Ovary (tissue), 3 donors: ENCODE results near the gene DOLK.

Experiments used
- EP300 ChIP-seq: sonication (generic); formaldehyde crosslinking; IDR thresholded peaks from one replicate; pipeline ENCODE4 v1.6.1; 2017; ENCODE audit warnings: antibody characterized with exemption
- POLR2A ChIP-seq: fragments of 450-650 bp; IDR thresholded peaks from one replicate; pipeline ENCODE4 v1.6.1; 2017; ENCODE audit warnings: antibody characterized with exemption, mild to moderate bottlenecking, moderate library complexity
- TF ChIP-seq, protein P1 (sequence below), 3 donors: fragments of 450-650 bp in 2 of 3; fragments of 200-600 bp in 1 of 3; IDR thresholded peaks; one replicate each; pipeline versions ENCODE4 v1.5.1 to v1.8.0; 2016 to 2022; ENCODE audit warnings: antibody characterized with exemption in 3 of 3, mild to moderate bottlenecking in 1 of 3
- donor health status: DM: no; HTN: no; CAD: no.

DNA sequence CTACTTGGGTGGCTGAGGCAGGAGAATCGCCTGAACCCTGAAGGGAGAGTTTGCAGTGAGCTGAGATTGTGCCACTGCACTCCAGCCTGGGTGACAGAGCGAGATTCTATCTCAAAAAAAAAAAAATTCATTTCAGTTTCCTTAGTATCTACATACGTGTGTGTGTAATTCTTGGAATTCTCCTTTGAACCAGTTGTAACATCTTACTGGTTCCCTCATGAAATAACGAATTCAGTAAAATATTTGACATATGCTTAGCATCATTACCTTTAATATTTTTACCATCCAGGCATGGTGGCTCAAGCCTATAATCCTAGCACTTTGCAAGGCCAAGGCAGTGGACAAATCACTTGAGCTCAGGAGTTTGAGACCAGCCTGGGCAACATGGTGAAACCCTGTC, 17.8 kb downstream of the DOLK start:
- TF ChIP-seq POLR2A (no peak), EP300 (no peak)
- TF ChIP-seq, protein P1, sequence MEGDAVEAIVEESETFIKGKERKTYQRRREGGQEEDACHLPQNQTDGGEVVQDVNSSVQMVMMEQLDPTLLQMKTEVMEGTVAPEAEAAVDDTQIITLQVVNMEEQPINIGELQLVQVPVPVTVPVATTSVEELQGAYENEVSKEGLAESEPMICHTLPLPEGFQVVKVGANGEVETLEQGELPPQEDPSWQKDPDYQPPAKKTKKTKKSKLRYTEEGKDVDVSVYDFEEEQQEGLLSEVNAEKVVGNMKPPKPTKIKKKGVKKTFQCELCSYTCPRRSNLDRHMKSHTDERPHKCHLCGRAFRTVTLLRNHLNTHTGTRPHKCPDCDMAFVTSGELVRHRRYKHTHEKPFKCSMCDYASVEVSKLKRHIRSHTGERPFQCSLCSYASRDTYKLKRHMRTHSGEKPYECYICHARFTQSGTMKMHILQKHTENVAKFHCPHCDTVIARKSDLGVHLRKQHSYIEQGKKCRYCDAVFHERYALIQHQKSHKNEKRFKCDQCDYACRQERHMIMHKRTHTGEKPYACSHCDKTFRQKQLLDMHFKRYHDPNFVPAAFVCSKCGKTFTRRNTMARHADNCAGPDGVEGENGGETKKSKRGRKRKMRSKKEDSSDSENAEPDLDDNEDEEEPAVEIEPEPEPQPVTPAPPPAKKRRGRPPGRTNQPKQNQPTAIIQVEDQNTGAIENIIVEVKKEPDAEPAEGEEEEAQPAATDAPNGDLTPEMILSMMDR (IDR thresholded peaks at IDR 0.05): no peak
